ENCODE data around the gene TWF1.
"Not testable (repeated sequence)": the region's sequence is repeated elsewhere in the genome, so short reads cannot be mapped to it uniquely, and the experiment has no call there.

TWF1 gene

GRCh38 chr12:43805860-43806736 lies at the start of gene TWF1:
Gene TWF1, minus strand, starts transcription at chr12:43806317. Its CDS starts 72 bp downstream, at chr12:43806245.
- DNase-seq: peak; percentile 93

GRCh38 chr12:43852744-43853143 lies 46.6 kb upstream of the TWF1 start:
- no peak for DNase-seq

GRCh38 chr12:43848786-43849185 lies 42.7 kb upstream of the TWF1 start:
- DNase-seq: no peak

GRCh38 chr12:43848226-43848507 lies 42.0 kb upstream of the TWF1 start:
- DNase-seq: no peak

- DNase-seq: not testable (repeated sequence)
These were observed 41.5 kb upstream of the TWF1 start for GRCh38 chr12:43847425-43848225.

GRCh38 chr12:43842259-43842658 lies 36.1 kb upstream of the TWF1 start:
- no peak for DNase-seq

GRCh38 chr12:43841253-43841652 lies 35.1 kb upstream of the TWF1 start:
- no peak for DNase-seq

GRCh38 chr12:43840338-43840737 lies 34.2 kb upstream of the TWF1 start:
- DNase-seq: no peak

- no peak for DNase-seq
These were observed 30.4 kb upstream of the TWF1 start for GRCh38 chr12:43836475-43836989.

- DNase-seq: peak; percentile 41
These were observed 29.7 kb upstream of the TWF1 start, which contains the start of gene TMEM117 for GRCh38 chr12:43835656-43836474. Gene TMEM117, plus strand, starts transcription at chr12:43836081.

GRCh38 chr12:43835264-43835655 lies 29.1 kb upstream of the TWF1 start:
- no peak for DNase-seq

GRCh38 chr12:43832463-43833168 lies 26.5 kb upstream of the TWF1 start:
- no peak for DNase-seq

- DNase-seq: no peak
These were observed 21.0 kb upstream of the TWF1 start for GRCh38 chr12:43827093-43827492.

GRCh38 chr12:43826681-43827080 lies 20.6 kb upstream of the TWF1 start:
- DNase-seq: no peak

GRCh38 chr12:43824207-43824775 lies 18.2 kb upstream of the TWF1 start:
- DNase-seq: no peak

GRCh38 chr12:43816168-43816567 lies 10.1 kb upstream of the TWF1 start:
- no peak for DNase-seq

GRCh38 chr12:43815416-43815815 lies 9.3 kb upstream of the TWF1 start:
- DNase-seq: no peak

- DNase-seq: no peak
These were observed 6.8 kb upstream of the TWF1 start for GRCh38 chr12:43812926-43813325.

GRCh38 chr12:43812057-43812456 lies 5.9 kb upstream of the TWF1 start:
- DNase-seq: no peak

- no peak for DNase-seq
These were observed 1.3 kb upstream of the TWF1 start for GRCh38 chr12:43807386-43807785.

GRCh38 chr12:43806737-43807072 lies 588 bp upstream of the TWF1 start:
- peak; percentile 57 for DNase-seq

Data from NCI-H1092 treated with DMSO at 0.1 percent for 48 hours (cell line).